HG03196 (cell line): ENCODE measurements around the gene CARD19.

ENCODE experiments used
- ATAC-seq: cut with Tn5 transposase; IDR thresholded peaks from one replicate; pipeline ENCODE4 v1.9.1; 2021; ENCODE audit not compliant: unreplicated experiment

The CARD19 gene

DNA sequence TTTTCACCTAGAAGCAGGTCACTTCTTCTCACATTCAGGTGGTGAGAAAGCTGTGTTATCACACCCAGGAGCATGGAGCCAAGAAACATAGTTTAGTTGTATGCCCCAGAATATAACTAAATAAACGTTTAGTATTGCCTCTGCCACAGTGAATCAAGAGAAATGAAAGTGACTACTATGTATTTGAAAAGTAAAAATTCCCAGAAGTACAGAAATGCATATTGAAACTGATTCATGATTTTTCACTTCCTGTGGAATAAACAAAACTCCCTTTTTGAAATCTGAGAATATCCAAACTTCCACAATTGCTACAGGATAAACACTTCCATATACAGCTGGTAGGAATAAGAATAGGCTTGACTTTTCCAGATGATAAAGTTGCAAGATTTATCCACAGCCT, 53.3 kb downstream of the CARD19 start:
- no peak for ATAC-seq

DNA sequence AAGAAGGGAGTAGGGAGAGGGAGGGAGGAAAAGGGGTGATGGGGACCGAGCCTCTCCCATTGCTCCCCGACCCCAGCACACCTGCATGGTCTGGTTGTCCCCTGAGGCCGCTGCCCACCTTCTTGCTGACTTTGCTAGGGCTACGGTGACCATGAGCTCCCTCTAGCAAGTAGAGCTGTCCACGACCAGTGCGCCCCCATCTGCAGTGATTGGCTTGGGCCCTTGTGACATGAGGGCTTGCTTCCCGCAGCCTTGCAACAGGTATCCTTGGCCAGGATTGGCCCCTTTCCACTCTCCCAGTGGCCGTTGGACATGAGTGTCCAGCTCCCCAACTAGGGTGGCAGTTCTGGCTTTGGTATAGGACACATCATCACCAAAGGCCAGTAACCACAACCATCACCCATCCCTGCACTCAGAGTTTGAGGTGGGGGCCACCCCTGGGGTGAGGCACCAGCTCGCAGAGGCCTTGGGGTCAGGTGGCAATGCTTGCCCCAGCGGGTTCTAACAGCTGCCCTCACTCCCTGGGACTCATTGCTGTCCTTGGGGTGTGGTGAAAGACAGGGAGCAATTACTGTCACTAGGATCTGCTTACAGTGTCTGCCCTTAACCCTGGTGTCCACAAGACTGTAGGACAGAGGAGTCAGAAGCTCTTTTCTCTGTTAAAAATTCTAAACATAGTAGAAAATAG, 55.2 kb downstream of the CARD19 start:
- ATAC-seq, result no peak

DNA sequence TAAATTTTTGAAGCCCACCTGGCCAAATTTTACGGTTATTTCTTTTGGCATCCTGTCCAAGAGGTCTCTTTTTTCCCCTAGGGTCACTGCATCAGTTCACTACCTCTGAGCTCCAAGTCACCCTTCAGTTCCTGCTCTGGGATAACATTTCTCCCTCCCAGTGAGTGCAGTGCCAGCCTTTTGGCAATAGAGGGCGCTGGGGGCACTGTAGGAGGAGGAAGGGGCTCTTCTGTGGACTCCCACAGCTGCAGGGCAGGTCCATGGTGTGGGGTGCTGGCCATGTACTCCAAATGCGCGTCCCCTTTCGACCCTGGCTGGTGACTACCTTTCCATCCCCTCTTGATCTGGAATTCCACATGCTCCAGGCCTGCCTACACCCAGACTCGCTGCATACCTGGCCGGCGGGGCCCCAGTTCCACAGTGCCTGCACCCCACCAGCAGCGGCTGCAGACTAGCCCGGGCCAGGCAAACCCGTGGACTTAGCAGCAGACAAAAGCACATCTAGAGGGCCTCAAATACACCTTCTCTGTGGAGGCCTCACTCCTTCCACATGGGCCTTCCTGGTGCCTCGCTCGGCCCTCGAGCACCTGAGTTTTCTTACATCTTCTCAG, 58.4 kb downstream of the CARD19 start:
- ATAC-seq, result no peak

DNA sequence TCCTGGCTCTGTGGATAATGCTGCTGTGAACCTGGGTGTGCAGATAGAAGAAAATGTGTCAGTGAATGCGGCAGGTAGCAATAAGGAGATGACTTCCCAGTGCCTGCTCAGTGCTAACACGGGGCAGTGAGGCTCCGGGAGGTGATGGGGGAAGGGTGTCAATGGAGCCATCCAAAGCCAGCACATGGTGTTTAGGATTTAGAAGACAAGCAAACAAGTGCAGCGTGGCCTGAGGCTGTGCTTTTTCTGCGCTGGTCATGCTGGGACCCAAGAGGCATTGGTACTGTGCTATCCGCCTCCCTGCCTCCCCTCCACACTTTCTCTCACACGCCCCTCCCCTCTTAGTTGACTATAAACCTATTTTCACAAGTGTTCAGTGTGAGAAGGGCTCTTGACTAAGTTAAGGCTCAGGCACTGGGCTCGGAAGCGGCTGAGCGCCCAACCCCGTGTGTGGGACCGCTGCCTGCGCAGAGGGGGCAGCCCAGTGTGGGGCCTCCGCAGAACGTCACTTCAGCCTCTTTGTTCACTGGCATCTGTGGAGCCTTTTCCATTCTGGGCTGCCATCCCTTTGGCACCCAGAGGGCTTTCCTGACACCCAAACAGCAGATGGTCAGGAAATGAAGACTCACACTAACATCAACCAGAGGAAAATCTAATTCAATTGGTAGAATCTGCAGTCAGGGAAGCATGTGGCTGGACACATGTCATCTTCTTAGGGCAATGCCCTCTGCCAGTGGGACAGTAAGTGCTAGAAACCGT, 59.9 kb downstream of the CARD19 start:
- ATAC-seq, result no peak

GRCh38 chr9:93156475-93157008, 60.5 kb downstream of the CARD19 start:
- no peak for ATAC-seq

DNA sequence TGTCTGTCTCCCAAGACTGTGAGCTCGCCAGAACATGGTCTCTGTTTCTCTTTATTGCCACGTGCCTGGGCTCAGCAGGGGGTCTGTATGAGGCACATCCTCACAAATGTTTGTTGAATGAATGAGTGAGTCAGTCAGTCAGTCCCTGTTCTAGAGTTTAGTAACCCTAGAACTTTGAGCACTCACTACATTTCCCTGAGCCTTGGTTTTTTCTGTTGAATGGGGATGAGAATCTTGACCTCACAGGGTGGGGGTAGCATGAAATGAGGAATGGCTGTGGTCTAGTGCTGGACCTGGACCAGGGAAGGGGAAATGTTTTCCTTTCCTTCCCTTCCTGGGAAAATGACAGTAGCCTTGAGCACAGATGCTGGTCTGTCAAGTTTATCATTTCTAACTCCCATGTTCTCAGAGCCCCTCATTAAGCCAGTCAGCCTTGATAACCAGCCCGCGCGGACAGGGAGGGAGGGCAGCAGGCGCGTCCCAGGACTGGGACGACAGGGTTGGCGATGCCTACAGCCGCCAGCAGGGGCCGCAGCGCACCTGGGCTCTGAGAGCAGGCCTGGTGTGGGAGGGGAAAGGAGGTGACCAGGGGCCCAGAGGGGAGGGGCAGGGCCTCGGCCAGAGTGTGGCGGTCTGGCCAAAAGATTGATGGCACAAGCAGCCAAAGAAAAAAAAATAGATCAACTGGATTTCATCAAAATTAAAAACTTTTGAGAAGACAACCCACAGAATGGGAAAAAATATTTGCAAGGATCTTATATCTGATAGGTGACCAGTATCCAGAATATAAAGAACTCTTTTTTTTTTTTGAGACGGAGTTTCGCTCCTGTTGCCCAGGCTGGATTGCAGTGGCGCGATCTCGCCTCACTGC, 63.8 kb downstream of the CARD19 start:
- ATAC-seq, result no peak

DNA sequence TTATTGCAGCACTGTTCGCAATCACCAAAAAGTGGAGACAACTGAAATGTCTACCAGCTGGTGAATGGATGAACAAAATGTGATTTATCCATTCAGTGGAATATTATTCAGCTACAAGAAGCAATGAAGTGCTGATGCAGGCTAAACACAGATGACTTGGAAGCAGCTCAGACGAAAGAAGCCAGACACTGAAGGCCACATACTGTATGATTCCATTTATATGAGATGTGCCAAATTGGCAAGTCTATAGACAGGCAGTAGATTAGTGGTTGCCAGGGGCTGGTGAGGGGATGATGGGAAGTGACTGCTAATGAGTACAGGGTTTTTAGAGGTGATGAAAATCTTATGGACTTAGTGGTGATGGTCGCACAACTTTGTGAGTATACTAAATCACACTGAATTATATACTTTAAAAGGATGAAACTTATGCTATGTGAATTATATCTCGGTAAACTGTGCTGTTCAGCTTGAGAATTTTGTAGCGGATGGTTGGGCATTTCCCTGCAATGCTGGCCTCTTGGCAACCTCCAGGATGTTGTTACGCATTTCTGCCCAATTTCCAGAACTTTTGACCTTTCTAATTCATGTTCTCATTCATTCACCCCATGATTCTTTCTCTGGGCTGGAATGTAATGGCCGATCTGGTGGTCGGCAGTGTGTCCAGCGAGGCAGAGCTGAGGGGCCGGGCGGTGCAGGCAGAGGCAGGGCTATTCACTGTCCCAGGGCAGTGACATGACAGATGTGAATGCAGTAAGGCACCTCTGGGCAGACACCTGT, 66.0 kb downstream of the CARD19 start:
- ATAC-seq, result no peak
